T-helper 2 cell (primary cell): ENCODE data around the gene STK26.
"Not testable (repeated sequence)": the region's sequence is repeated elsewhere in the genome, so short reads cannot be mapped to it uniquely, and the experiment has no call there.

Experiments used
- DNase-seq, 5 experiments: peaks; one replicate each; pipeline versions ENCODE4 v3.0.0 to v3.0.0-alpha.2; 2012 to 2022

The STK26 gene

GRCh38 chrX:132094164-132094563 is 71.1 kb downstream of the STK26 start:
- DNase-seq: no peak

GRCh38 chrX:132098704-132099103 is 75.6 kb downstream of the STK26 start:
- DNase-seq: not testable (repeated sequence)

DNA sequence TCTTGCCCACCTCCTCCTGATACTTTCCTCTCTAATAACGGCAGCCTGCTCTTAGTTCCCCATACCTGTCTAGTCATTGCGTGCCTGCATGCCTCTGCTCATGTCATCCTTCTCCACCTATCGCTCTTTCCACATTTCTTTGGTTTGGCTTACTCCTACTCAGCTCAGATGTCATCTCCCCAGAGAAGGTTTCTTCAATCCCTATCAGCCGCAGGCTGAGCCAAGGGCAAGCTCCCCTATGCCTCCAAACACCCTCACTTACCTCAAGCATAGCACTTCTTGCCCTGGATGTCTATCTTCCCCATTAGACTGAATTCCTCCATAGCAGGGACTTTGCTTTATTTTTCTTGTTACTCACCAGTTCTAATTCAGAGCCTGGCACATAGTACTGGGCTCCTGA is 78.1 kb downstream of the STK26 start:
- DNase-seq: no peak

GRCh38 chrX:132101799-132102198 is 78.7 kb downstream of the STK26 start:
- no peak for DNase-seq

DNA sequence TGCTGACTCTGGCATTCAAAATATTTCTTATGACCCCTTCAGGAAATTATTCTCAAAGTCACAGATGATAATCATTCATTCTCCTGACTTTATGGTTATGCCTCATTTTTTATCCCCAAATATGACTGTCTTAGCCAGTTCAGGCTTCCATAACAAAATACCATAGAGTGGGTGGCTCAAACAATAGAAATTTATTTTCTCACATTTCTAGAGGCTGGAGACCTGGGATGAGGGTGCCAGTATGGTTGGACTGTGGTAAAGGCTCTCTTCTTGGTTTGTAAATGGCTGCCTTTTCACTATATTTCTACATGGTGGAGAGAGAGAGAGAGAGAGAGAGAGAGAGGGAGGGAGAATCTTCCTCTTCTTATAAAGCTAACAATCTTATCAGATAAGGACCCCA is 84.2 kb downstream of the STK26 start:
- DNase-seq: no peak

DNA sequence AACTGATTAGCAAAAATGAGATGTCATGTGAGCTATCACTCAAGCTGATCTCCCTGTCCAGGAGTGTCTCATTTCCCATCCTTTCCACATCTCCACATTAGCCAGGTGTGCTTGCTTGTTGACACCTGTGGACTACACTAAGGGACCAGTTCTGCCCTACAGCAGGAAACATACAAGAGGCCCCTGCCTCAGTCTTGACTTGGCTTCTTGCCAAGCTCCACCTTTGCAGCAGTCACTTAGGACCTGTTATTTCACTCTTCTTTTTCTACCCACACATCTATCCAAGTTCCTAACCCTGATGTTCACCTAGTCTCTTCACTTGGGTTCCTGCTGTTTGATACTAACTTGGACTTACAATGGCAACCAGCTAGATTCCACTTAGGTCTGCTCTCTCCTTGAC is 91.5 kb downstream of the STK26 start:
- no peak for DNase-seq

GRCh38 chrX:132115792-132116191 is 92.7 kb downstream of the STK26 start:
- DNase-seq: no peak

GRCh38 chrX:132118358-132118757 is 95.3 kb downstream of the STK26 start:
- DNase-seq: no peak

DNA sequence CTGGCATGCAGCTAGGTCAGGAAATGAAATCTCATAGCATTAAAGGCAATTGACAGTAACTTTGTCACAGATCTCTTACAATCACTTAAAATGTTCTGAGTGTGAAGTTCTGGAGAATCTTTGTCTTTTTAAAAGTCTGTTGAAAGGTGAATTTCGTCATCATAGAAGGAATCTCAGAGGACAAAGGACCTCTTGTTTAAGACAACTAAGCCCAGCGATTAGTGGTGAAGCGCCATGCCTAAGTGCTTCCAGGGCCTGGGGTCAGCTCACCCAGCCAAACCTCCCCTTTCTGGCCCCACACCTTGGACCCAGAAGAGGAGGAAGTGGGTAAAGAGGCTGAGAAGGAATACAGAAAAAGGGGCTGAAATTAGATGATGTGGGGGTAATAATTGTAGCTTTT is 96.2 kb downstream of the STK26 start:
- no peak for DNase-seq

GRCh38 chrX:132119821-132120515 is 96.9 kb downstream of the STK26 start:
- DNase-seq: no peak

DNA sequence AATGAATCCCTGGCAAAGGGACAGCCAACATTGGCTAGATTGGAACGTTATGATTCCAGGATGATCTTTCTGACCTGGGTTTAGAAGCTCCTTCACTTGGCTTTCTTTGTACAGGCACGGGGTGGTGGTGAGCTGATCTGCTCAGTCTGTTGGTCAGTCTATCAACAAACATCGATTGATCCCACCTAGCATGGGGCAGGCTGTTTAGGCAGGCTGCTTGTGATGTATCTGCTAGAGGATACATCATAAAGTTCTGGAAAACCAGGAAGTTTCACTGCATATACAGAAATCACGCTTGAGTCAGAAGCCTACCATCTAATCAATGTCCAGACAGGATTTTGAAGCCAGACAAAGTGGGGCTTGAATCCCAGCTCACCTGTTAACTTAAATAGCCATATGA is 97.8 kb downstream of the STK26 start:
- no peak for DNase-seq
